ENCODE data around the gene DHX35.

DNA sequence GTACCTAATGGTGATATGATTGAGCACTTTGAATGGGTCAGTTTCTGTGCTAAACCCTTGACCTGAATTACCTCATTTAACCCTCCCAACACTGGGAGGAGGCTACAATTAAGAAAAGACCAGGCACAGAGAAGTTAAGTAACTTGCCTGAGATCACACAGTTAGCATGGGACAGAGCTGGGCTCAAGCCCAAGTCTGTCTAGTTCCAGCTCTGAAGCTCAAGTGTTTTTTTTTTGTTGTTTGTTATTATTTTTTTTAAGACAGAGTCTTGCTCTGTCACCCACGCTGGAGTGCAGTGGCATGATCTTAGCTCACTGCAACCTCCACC lies 31.9 kb upstream of the DHX35 start:
- TF ChIP-seq CTCF (IDR thresholded peaks at IDR 0.05; ENCODE audit: borderline replicate concordance, extremely low read depth, low read length, poor library complexity, severe bottlenecking) (no peak), EZH2 (IDR thresholded peaks at IDR 0.05; ENCODE audit: borderline replicate concordance, low read depth, low read length, severe bottlenecking) (no peak)

Measured in DND-41 (cell line).